ENCODE measurements around the gene GABRR1. TPM values are rescaled to one million over a fixed set of nuclear protein-coding genes. Genes with fewer than 3 reads are reported as not detected.

GABRR1 gene
- total RNA-seq, 4 donors from 2014 or later = 0.20 to 0.25 TPM; not detected in 2

GRCh38 chr6:89251976-89252375 is 34.8 kb upstream of the GABRR1 start:
- DNase-seq (no peak), ATAC-seq (no peak)
- Histone ChIP-seq H3K4me1 (no peaks in the 10 kb centered on the region), H3K36me3 (no peaks in the 10 kb centered on the region), H3K9me3 (no peaks in the 10 kb centered on the region), H3K4me3 (no peak overlapping the region), H3K27ac (no peak overlapping the region), H3K27me3 (no peaks in the 10 kb centered on the region)
- intact Hi-C loops (cut with DNase I; ENCODE audit: low total_unique reads) (no loop called here), in situ Hi-C loops (cut with MboI; ENCODE audit: low sequenced_read_pairs in 4 of 4) (no loop called here)
- TF ChIP-seq, protein P1, sequence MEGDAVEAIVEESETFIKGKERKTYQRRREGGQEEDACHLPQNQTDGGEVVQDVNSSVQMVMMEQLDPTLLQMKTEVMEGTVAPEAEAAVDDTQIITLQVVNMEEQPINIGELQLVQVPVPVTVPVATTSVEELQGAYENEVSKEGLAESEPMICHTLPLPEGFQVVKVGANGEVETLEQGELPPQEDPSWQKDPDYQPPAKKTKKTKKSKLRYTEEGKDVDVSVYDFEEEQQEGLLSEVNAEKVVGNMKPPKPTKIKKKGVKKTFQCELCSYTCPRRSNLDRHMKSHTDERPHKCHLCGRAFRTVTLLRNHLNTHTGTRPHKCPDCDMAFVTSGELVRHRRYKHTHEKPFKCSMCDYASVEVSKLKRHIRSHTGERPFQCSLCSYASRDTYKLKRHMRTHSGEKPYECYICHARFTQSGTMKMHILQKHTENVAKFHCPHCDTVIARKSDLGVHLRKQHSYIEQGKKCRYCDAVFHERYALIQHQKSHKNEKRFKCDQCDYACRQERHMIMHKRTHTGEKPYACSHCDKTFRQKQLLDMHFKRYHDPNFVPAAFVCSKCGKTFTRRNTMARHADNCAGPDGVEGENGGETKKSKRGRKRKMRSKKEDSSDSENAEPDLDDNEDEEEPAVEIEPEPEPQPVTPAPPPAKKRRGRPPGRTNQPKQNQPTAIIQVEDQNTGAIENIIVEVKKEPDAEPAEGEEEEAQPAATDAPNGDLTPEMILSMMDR (IDR thresholded peaks at IDR 0.05 in 4 of 5, conservative IDR thresholded peaks at IDR 0.05 in 1 of 5) = no peak

DNA sequence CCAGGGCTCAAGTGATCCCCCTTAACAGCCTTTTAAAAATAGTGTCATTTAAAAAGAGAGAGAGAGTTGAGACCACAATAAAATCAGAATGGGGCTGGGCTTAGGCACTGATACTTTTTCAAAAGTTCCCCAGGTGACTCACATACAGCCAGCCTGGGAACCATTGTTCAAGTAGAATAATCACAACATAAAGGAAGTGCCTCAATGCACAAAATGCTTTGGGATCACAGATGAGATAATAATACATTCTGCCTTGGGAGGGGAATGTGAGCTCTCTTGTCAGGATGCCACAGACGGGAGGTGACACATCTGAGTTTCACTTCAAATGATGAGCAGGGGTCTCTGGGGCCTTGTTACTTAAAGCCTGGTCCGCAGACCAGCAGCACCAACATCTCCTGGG is 34.0 kb upstream of the GABRR1 start:
- no peak for ATAC-seq
- intact Hi-C loops (cut with DNase I; ENCODE audit: low total_unique reads) (no loop called here), in situ Hi-C loops (cut with MboI; ENCODE audit: low sequenced_read_pairs in 4 of 4) (no loop called here)
- Histone ChIP-seq H3K4me1 (no peaks in the 10 kb centered on the region), H3K36me3 (no peaks in the 10 kb centered on the region), H3K27me3 (no peaks in the 10 kb centered on the region), H3K4me3 (no peak overlapping the region), H3K27ac (no peak overlapping the region), H3K9me3 (no peaks in the 10 kb centered on the region)
- DNase-seq = no peak
- no peak for TF ChIP-seq POLR2A (IDR thresholded peaks at IDR 0.05)
- TF ChIP-seq, protein P1 (IDR thresholded peaks at IDR 0.05 in 4 of 5, conservative IDR thresholded peaks at IDR 0.05 in 1 of 5) = no peak

DNA sequence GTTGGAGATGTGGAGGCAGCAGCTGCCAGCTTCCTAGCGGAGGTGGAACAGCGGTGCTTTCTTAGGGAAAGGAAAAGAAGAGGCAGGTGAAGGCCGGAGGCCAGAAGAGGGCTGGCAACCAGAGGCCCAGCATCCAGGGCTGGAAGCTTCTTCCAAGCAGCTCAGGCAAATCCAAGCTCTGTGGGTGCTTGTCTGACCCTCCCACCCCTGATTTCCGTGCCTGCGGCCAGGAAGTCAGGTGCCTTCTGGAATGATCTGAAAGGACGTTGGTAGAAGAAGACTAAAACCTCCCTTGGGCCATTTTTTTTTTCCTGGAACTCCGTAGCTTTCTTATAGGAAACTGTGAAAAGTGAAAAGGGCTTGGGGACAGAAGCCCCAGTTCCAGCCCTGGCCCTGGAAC is 33.1 kb upstream of the GABRR1 start:
- TF ChIP-seq POLR2A (IDR thresholded peaks at IDR 0.05) = no peak
- TF ChIP-seq, protein P1 (IDR thresholded peaks at IDR 0.05 in 4 of 5, conservative IDR thresholded peaks at IDR 0.05 in 1 of 5) = no peak
- H3K4me1 ChIP-seq = no peaks in the 10 kb centered on the region
- in situ Hi-C loops (cut with MboI; ENCODE audit: low sequenced_read_pairs in 4 of 4) = no loop called here

GRCh38 chr6:89244241-89244985 is 27.3 kb upstream of the GABRR1 start:
- no peaks in the 10 kb centered on the region for H3K36me3 ChIP-seq
- in situ Hi-C loops (cut with MboI; ENCODE audit: low sequenced_read_pairs in 4 of 4) (loop anchor here (5.0 to 10.0 kb wide), 3 partner anchors 120 to 262 kb away; no protein-coding TSS in a partner anchor), intact Hi-C loops (cut with DNase I; ENCODE audit: low total_unique reads) (no loop called here)
- DNase-seq (no peak), ATAC-seq (no peak)
- H3K9me3 ChIP-seq = no peaks in the 10 kb centered on the region
- peaks cover 0 to 3% of the 10 kb centered on the region in 2 donors for H3K4me1 ChIP-seq
- H3K4me3 ChIP-seq = no peak overlapping the region
- no peak for TF ChIP-seq POLR2A (IDR thresholded peaks at IDR 0.05)
- TF ChIP-seq, protein P1 (IDR thresholded peaks at IDR 0.05 in 4 of 5, conservative IDR thresholded peaks at IDR 0.05 in 1 of 5) = no peak
- H3K27me3 ChIP-seq = no peaks in the 10 kb centered on the region
- H3K27ac ChIP-seq = no peak overlapping the region

More for the DNA sequence above, 33.1 kb upstream of the GABRR1 start:
- Histone ChIP-seq H3K27ac (no peak overlapping the region), H3K36me3 (no peaks in the 10 kb centered on the region), H3K9me3 (no peaks in the 10 kb centered on the region), H3K4me3 (no peak overlapping the region), H3K27me3 (no peaks in the 10 kb centered on the region)
- intact Hi-C loops (cut with DNase I; ENCODE audit: low total_unique reads) = no loop called here
- no peak for ATAC-seq
- DNase-seq = no peak

DNA sequence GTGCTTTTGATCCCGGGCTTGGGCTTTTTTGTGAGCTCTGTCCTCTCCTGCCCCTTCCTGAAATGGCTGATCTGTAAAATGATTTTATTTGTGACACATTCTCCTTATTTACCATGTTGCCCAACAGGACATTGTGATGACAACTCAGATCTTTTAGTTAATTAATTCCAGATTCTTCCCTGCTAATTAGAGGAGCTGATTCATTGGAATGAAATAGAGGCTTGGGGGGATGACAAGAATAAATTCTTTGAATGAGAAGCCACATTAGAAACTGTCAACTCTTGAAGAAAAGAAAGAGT is 26.1 kb upstream of the GABRR1 start:
- no peak for ATAC-seq
- in situ Hi-C loops (cut with MboI; ENCODE audit: low sequenced_read_pairs in 4 of 4) (loop anchor here (5.0 to 10.0 kb wide), 3 partner anchors 118 to 261 kb away; no protein-coding TSS in a partner anchor), intact Hi-C loops (cut with DNase I; ENCODE audit: low total_unique reads) (no loop called here)
- H3K27ac ChIP-seq = no peak overlapping the region
- H3K4me3 ChIP-seq = no peak overlapping the region
- H3K36me3 ChIP-seq = no peaks in the 10 kb centered on the region
- peaks cover 0 to 3% of the 10 kb centered on the region in 2 donors for H3K4me1 ChIP-seq
- no peaks in the 10 kb centered on the region for H3K9me3 ChIP-seq
- no peak for DNase-seq
- H3K27me3 ChIP-seq = no peaks in the 10 kb centered on the region
- TF ChIP-seq POLR2A (IDR thresholded peaks at IDR 0.05) = no peak
- TF ChIP-seq, protein P1 (IDR thresholded peaks at IDR 0.05 in 4 of 5, conservative IDR thresholded peaks at IDR 0.05 in 1 of 5) = no peak

Measured in gastrocnemius medialis (tissue), 4 donors.